ENCODE measurements around the gene MAML2. TPM values are rescaled to one million over a fixed set of nuclear protein-coding genes. Genes with fewer than 3 reads are reported as not detected.

MAML2 gene
- total and polyA plus RNA-seq, 4 donors, result 0.56 to 2.1 (median 1.4) TPM

GRCh38 chr11:96260067-96260511 is 82.9 kb downstream of the MAML2 start:
- 77% methylated on average over 3 of the region's 3 CpGs for WGBS
- DNase-seq (ENCODE audit: low spot score), result no peak
- TF ChIP-seq HNF4G (IDR thresholded peaks at IDR 0.05), result no peak
- no peak for TF ChIP-seq TAF1 (conservative IDR thresholded peaks at IDR 0.05)
- no peak for TF ChIP-seq NR2F2 (IDR thresholded peaks at IDR 0.05)
- TF ChIP-seq RXRA (IDR thresholded peaks at IDR 0.05), result no peak
- no peak for TF ChIP-seq SP1 (IDR thresholded peaks at IDR 0.05)
- no peak for TF ChIP-seq GABPA (IDR thresholded peaks at IDR 0.05 in 1 of 2, conservative IDR thresholded peaks at IDR 0.05 in 1 of 2)
- TF ChIP-seq RAD21 (IDR thresholded peaks at IDR 0.05), result no peak
- no peak for TF ChIP-seq EGR1 (IDR thresholded peaks at IDR 0.05; ENCODE audit: low read depth in 2 of 2)
- TF ChIP-seq CTCF (IDR thresholded peaks at IDR 0.05; ENCODE audit: low read depth, low read length, missing input control), result no peak
- TF ChIP-seq FOXA1 (IDR thresholded peaks at IDR 0.05), result no peak
- no peak for TF ChIP-seq YY1 (IDR thresholded peaks at IDR 0.05)
- TF ChIP-seq, protein P1, sequence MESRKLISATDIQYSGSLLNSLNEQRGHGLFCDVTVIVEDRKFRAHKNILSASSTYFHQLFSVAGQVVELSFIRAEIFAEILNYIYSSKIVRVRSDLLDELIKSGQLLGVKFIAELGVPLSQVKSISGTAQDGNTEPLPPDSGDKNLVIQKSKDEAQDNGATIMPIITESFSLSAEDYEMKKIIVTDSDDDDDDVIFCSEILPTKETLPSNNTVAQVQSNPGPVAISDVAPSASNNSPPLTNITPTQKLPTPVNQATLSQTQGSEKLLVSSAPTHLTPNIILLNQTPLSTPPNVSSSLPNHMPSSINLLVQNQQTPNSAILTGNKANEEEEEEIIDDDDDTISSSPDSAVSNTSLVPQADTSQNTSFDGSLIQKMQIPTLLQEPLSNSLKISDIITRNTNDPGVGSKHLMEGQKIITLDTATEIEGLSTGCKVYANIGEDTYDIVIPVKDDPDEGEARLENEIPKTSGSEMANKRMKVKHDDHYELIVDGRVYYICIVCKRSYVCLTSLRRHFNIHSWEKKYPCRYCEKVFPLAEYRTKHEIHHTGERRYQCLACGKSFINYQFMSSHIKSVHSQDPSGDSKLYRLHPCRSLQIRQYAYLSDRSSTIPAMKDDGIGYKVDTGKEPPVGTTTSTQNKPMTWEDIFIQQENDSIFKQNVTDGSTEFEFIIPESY (IDR thresholded peaks at IDR 0.05), result no peak
- no peak for TF ChIP-seq REST (IDR thresholded peaks at IDR 0.05)
- TF ChIP-seq HNF4A (conservative IDR thresholded peaks at IDR 0.05), result no peak
- TF ChIP-seq, protein P2, sequence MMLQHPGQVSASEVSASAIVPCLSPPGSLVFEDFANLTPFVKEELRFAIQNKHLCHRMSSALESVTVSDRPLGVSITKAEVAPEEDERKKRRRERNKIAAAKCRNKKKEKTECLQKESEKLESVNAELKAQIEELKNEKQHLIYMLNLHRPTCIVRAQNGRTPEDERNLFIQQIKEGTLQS (IDR thresholded peaks at IDR 0.05), result no peak
- no peak for TF ChIP-seq MAX (IDR thresholded peaks at IDR 0.05)
- no peak overlapping the region for H3K4me3 ChIP-seq (ENCODE audit: low read depth in 1 of 3, low read length in 3 of 3)
- no peak overlapping the region for H3K27ac ChIP-seq (ENCODE audit: low read depth in 1 of 2, low read length in 2 of 2)
- H3K4me1 ChIP-seq (ENCODE audit: control insufficient read depth in 4 of 4, insufficient read depth in 4 of 4, low read length in 3 of 4), result peaks cover 0 to 5% (median 2%) of the 10 kb centered on the region in 4 donors
- H3K36me3 ChIP-seq (ENCODE audit: control insufficient read depth in 4 of 4, insufficient read depth in 3 of 4, low read depth in 1 of 4, low read length in 3 of 4), result no peaks in the 10 kb centered on the region
- no peak overlapping the region for H3K9ac ChIP-seq (ENCODE audit: low read depth in 1 of 2, low read length in 2 of 2)
- H3K9me3 ChIP-seq (ENCODE audit: control insufficient read depth in 4 of 4, low read length in 3 of 4), result no peaks in the 10 kb centered on the region
- H3K27me3 ChIP-seq (ENCODE audit: control insufficient read depth in 4 of 4, insufficient read depth in 4 of 4, low read length in 3 of 4), result no peaks in the 10 kb centered on the region

All from liver (tissue), 9 donors.